Right ventricle myocardium superior (tissue), 1 donor: Measurements from ENCODE around the gene MED25. TPM values are rescaled to one million over a fixed set of nuclear protein-coding genes. Genes with fewer than 3 reads are reported as not detected.
A peak's percentile ranks its signal among the peaks of the same experiment; 100 is the strongest.
"Not testable (repeated sequence)": the region's sequence is repeated elsewhere in the genome, so short reads cannot be mapped to it uniquely, and the experiment has no call there.

Source experiments
- ATAC-seq: fragments of 200-7000 bp; cut with Tn5 transposase; one replicate; pipeline ENCODE4 v1.9.1; 2020; ENCODE audit warnings: mild to moderate bottlenecking; ENCODE audit not compliant: poor library complexity
- DNase-seq: peaks from one replicate; pipeline ENCODE4 v3.0.0-alpha.2; 2020
- intact Hi-C: fragments of 100-400 bp; cut with DNase I; formaldehyde crosslinking; loops from one replicate; pipeline ENCODE4 v1.11.2; 2022
- total RNA-seq: library from RNA; stranded (reverse); fragmentation: NEBNext Ultra II Directional; extraction: Animal tissue kit (Norgen Biotek cat#: 25700); gene quantifications from one replicate; pipeline ENCODE4 v1.2.1, GENCODE V29; 2021
- donor health status: DM: no; HTN: yes; CAD: no; lungs with severe emphysema.

The MED25 gene
- total RNA-seq, 1 donor from 2014 or later: 83.4 TPM

DNA sequence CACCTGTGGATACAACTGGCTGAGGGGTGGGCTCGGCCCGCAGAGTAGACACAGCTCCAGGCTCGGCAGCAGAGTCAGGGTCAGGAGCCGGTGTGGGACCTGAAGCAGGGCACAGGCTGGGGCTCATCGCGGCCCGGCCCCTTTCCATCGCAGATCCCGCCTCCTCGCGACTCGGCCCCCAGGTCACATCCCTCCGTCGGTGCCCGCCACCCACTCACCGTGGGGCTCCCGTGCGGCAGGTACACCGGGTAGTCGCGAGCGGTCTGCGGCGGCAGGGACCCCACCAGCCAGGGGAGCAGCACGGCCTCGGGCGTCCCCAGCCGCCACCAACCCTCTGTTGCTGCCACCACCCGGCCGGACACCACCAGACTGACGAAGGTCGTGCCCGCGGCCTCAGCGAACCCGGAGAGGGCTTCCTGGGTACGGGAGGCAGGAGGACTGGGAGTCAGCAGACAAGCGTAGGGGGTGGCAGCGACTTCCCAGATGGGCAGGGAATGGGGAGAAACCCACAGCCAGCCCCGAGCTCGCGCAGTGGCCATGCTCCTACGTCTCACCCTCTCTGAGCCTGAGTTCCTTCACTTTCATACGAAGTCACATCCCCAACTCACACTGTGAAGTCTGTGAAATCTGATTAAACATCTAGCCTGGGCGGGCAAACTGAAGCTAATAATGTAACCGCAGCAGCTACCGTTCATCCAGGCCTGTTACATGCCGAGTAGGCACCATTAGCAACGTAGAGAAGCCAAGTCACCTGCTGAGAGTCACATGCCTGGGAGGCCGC is 8.7 kb upstream of the MED25 start:
- intact Hi-C loops: loop anchor here (5.0 kb wide), 1 partner anchor 42 kb away; the partner anchor contains the start of gene AP2A1
- ATAC-seq (peak; percentile 60), DNase-seq (peak; percentile 75)

DNA sequence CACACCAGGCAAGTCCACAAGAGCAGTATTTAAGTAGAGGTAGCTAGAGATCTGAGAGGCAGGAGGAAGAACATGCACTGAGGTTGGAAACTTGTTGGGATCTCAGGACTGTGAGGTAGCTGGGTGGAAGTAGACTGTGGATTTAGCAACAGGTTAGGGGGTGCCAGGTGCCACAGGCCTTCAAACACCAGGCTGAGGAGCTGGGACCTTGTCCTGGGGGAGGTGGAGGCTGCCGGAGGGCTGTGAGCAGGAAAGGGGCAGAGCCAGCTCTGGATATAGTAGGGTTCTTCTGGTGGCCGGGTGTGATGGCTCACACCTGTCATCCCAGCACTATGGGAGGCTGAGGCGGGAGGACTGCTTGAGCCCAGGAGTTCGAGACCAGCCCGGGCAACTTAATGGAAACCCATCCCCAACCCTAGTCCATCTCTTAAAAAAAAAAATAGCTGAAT is 8.1 kb upstream of the MED25 start:
- ATAC-seq (no peak), DNase-seq (no peak)
- intact Hi-C loops: loop anchor here (5.0 kb wide), 1 partner anchor 43 kb away; the partner anchor contains the start of gene AP2A1

DNA sequence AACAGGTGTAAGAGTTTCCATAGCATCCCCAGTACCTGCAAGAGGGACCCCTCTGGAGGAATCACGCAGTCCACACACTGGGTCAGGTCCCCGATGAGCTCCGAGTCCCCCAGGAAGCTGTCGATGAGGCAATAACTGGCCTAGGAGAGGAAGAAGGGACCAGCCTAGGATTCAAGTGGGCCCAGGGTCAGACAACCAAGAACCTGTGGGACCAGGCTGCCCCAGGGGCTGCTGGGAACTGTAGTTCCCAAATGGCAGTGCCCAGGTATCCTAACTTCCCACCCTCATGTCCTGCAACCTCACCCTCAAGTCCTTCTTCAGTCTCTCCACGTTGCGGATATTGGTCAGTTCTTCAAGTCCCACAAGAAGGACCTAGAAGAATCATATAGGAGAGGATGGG is 6.8 kb upstream of the MED25 start:
- DNase-seq (no peak), ATAC-seq (no peak)
- intact Hi-C loops: no loop called here

DNA sequence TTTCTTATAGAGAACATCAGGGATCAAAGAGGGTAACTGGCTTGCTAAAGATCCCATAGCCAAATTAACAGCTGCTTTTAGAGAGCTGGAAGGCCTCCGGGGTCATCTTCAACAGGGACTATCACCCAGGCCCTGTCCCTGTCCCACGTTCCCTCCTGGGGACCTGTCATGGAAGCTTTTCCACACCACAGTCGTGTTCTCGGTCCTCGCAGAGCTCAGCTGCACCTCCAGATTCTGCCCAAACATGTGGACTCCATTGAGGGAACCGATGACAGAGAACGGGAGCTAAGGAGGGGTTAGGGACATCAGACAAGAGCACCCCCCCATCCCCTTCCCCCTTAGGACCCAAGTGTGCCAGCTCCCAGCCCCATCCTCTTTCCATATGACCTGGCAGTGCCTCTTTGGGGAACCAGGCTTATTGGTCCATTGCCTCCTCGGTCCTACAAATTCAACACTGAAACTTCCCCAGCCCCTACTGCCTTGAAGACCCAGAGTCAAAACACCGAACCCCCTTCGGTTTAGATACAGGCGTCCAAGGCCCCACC is 5.6 kb upstream of the MED25 start:
- no peak for DNase-seq
- ATAC-seq: no peak

DNA sequence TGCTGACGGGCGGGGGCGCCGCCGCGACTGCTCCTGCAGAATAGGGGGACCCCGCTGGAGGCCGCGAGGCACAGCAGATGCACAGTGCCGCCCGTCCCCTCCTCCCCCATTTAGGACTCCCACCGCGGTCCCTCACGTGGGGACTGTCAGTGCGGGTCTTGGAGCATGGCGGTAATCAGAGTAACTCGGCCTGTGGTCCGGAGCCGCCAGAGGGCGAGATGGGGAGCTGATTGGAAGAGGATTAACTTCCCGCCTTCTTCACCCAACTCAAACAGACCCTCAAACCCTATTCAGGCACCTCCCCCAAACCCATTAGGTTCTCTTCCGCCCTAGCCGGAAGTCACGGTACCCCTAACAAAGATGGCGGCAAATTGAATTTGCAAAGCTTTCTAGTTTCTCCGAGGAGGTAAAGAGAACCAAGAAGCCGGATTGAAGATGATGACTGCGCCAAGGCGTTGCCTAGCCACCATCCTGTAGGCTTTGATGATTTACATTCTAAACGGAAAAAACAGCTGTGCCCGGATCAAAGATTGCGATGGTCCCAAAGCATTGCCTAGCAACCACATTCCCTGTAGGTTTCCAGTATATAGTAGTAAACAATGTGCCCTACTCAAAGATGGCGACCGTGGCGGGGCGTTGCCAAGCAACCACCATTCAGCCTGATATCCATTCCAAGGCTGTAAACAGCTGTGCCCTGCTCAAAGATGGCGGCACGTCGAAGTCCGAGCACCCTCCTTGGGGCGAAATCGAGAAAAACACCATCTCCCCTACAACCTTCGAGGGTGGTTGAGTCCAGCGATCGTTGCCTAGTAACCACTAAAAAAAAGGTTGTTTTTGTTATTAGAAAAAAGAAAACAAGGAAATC is 4.9 kb upstream of the MED25 start, which contains the start of gene FUZ:
TSS of gene FUZ (minus strand) at position 296 of the 865 bp plus-strand sequence. CDS start at position 110, 186 bp downstream.
- intact Hi-C loops: no loop called here
- ATAC-seq (peak; percentile 71), DNase-seq (peak; percentile 99)

More for the DNA sequence above, 5.6 kb upstream of the MED25 start:
- intact Hi-C loops: no loop called here

DNA sequence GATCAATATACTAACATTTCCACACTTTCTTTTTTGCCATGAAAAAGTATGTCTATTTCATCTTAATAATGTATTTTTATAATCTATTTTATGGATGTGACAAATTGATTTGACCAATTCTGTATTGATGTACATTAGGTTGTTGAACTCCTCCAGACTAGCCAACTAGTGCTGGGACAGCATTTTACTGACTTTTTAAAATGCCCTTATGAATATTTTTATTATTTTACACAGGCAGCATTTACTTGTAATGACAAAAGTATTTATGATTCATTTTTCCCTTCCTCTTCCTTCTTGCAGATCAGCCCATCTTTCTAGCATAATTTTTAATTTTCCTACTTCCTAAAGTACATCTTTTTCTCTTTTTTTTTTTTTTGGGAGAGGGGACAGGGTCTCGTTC is 4.1 kb upstream of the MED25 start:
- ATAC-seq: no peak
- intact Hi-C loops: no loop called here
- no peak for DNase-seq

DNA sequence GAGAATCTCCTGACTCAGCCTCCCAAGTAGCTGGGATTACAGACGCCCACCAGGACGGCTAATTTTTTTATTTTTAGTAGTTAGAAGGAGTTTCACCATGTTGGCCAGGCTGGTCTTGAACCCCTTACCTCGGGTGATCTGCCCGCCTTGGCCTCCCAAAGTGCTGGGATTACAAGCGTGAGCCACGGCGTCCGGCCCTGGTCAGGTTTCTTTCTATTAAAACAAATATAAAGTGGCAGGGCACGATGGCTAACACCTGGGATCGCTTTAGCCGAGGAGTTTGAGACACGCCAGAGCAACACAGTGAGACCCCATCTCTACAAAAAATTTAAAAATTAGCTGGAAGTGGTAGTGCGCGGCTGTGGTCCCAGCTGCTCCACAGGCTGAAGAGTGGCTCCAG is 1.5 kb upstream of the MED25 start:
- DNase-seq: no peak
- intact Hi-C loops: loop anchor here (5.0 kb wide), 1 partner anchor 36 kb away; the partner anchor contains the start of gene PTOV1
- no peak for ATAC-seq

DNA sequence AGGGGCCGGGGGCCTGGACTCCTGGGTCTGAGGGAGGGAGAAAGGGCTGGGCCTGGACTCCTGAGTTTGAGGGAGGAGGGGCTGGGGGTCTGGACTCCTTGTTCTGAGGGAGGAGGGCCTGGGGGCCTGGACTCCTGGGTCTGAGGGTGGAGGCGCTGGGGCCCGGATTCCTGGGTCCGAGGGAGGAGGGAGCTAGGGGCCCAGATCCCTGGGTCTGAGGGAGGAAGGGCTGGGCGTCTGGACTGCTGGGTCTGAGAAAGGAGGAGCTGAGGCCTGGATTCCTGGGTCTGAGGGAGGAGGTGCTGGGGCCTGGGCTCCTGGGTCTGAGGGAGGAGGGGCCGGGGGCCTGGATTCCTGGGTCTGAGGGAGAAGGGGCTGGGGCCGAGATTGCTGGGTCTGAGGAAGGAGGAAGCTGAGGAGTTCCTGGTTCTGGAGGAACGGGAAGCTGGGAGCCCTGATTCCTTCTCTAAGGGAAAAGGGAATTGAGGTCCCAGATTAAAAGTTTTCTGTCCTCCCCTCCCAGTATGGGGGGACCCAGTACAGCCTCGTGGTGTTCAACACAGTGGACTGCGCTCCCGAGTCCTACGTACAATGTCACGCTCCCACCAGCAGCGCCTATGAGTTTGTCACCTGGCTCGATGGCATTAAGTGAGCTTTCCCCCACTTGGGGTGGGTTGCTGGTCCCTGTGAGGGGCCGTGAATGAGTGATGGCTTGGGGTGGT is 721 bp downstream of the MED25 start:
- intact Hi-C loops: loop anchor here (5.0 kb wide), 1 partner anchor 33 kb away; the partner anchor contains the start of gene PTOV1
- ATAC-seq (no peak), DNase-seq (no peak)

DNA sequence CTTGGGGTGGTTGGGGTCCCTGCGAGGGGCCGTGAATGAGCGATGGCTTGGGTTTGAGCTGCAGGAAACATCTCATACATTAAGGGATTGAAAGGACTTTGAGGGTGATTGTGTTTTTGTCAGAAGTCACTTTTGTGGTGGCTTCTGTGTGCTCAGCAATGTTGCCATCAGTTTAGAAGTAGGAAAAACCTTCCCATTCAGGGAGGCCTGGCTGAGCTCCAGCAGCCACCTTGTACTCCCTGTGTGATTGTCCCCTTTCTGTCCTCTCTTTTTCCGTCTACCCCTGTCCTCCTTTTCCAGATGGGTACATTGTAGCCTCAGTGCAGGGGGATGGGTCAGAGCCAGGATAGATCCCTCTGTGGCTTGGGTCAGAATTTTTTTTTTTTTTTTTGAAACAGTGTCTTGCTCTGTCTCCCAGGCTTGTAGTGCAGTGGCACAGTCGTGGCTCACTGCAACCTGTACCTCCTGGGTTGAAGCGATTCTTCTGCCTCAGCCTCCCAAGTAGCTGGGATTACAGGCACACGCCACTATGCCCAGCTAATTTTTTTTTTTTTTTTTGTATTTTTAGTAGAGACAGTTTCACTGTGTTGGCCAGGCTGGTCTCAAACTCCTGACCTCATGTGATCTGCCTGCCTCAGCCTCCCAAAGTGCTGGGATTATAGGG is 1.5 kb downstream of the MED25 start:
- ATAC-seq, DNase-seq: not testable (repeated sequence)
- intact Hi-C loops: loop anchor here (5.0 kb wide), 1 partner anchor 33 kb away; the partner anchor contains the start of gene PTOV1

DNA sequence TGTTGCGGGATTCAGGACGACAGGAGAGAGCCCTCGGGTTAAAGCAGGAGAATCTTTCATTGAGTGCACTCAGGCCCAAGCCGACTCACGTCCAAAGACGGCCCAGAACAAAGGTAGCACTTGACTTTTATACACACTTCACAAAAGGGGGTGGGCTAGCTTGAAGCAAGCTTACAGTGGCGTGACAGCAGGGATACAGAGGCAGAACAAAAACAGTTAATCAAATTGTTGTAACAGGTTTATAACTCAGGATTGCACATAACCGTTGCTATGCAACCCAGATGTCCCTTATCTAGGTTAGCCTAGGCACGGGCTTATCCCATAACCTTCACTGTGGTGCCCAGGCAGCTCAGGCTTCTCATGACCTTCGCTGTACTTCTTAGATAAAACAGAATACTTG is 2.0 kb downstream of the MED25 start:
- no peak for DNase-seq
- ATAC-seq: peak; percentile 29
- intact Hi-C loops: no loop called here

DNA sequence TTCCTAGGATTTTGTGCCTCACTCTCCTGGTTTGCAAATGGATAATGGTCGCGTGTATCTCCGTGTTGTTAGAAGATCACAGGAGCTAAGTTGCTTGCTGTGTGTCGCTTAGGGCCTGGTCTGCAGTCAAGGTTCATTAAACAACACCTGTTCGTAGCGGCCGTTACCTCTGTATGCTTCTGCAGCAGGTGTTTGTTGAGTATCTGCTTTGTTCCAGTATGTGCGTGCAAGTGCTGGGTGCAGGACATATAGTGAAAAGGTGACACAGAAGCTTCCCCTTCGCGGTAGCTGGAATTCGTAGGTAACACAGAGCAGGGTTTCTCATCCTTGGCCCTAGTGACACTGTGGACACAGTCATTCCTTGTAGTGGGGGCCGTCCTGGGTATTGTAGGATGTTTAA is 5.4 kb downstream of the MED25 start:
- no peak for DNase-seq
- ATAC-seq: no peak
- intact Hi-C loops: no loop called here

DNA sequence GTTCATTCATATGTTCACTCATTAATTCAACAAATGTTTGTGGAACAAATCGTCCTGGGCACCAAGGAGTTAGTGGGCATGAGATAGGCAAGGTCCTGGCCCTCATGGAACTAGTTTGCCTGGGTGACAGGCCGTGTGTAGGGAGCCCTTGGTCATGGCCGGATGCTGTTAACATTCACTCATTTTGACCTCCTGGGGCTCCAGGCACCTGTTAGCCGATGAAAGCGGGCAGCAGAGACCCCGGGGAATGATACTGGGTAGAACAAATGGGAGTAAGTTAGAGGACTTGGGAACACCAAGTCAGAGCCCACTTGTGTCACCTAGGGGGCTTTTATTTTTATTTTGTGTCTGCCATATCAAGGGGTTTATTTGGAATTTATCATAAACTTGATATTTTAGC is 6.6 kb downstream of the MED25 start:
- intact Hi-C loops: no loop called here
- ATAC-seq (no peak), DNase-seq (no peak)

DNA sequence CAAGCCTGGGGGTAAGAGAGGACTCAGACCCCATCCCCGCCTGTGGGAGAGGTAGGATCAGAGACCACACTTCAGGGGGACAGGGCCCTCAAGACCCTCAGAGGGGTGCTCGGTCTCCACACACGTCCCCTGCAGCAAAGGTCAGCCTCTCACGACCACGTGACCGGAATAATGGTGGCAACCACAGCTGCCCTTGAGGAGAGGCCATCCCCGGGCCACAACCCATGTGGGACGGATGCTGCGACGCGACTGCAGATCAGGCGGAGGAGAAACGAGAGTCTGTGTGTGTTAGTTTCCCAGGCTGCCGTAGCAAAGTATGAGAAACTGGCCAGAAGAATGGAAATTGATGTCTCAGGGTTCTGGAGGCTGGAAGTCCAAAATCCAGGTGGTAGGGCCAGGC is 8.9 kb downstream of the MED25 start:
- intact Hi-C loops: no loop called here

DNA sequence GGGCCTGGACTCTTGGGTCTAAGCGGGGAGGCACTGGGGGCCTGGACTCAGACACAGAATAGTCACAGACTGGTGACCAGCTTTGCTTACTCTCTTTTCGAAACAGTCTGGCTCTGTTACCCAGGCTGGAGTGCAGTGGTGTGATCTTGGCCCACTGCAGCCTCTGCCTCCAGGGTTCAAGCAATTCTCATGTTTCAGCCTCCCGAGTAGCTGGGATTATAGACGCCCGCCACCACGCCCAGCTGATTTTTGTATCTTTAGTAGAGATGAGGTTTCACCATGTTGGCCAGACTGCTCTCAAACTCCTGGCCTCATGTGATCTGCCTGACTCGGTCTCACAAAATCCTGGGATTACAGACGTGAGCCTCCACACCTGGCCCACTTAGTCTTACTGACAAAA is 11.1 kb downstream of the MED25 start:
- no peak for ATAC-seq
- intact Hi-C loops: no loop called here

More for the DNA sequence above, 8.9 kb downstream of the MED25 start:
- no peak for ATAC-seq
- DNase-seq: no peak

DNA sequence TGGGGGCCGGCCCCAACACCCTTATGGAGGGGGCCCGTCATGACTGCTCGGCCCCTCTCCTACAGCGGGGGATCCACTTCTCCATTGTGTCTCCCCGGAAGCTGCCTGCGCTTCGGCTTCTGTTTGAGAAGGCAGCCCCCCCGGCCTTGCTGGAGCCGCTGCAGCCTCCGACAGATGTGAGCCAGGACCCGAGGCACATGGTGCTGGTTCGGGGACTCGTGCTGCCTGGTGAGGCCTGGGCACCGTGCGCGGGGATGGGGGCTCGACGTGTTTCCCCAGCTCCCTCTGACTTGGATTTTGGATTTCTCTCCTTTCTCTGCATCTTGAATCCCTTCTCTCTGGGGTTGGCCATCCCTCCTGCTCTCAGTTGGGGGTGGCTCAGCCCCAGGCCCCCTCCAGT is 11.6 kb downstream of the MED25 start:
- no peak for ATAC-seq

More for the DNA sequence above, 11.1 kb downstream of the MED25 start:
- DNase-seq: no peak

DNA sequence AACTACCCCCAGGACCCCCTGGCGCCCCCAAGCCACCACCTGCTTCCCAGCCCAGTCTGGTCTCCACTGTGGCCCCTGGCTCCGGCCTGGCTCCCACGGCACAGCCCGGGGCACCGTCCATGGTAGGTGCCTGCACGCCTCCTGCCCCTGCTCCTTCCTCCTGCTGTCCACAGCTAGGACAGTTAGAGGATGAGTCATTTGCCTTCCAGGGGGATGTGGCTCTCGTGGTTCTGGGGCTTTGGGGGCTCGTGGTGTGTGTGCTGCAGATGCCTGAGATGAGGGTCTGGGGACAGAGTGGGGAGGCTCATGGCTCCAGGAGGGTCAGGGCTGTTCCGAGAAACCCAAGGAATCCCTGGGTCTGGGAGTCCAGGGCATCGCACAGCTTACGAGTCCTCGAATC is 12.7 kb downstream of the MED25 start:
- ATAC-seq: no peak
- intact Hi-C loops: no loop called here
- no peak for DNase-seq

More for the DNA sequence above, 11.6 kb downstream of the MED25 start:
- intact Hi-C loops: no loop called here
- DNase-seq: no peak

DNA sequence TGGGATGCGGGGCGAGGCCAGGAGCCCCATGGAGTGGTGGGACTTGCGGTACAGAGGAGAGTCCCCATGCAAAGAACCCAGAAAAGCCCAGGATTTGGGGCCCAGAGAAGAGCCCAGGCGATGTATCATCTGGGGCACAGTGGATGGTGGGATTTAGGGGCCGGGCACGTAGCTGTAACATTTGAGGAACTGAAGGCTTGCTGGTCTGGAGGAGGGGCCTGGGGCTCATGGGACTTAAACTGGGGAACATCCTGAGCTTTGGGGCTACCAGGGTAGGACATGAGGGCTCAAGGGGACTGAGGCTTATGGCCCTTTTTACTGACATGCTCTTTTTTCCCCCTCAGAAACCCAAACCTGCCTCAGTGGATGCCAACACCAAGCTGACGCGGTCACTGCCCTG is 13.5 kb downstream of the MED25 start:
- ATAC-seq: no peak
- no peak for DNase-seq
- intact Hi-C loops: no loop called here

DNA sequence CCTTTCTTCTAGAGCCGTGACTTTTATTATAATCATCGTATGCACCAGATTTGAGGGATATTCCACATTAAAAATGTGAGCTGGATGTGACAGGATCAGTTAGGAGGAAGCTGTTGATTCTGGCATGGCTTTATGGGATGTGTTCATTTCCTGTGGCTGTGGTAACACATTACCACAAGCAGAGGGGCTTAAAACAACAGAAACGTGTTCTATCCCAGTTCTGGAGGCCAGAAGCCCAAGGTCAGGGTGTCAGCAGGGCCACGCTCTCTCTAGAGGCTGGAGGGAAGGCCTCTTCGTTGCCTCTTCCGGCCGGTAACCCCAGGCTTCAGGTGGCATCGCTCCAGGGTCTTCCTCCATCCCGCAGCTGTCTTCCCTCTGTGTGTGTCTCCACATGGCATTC is 14.5 kb downstream of the MED25 start:
- no peak for DNase-seq
- no peak for ATAC-seq
- intact Hi-C loops: no loop called here
